Measurements from ENCODE around the gene CDC42BPG. TPM values are rescaled to one million over a fixed set of nuclear protein-coding genes. Genes with fewer than 3 reads are reported as not detected.

CDC42BPG gene
- total RNA-seq, 1 experiment from 2014 or later = 24.9 TPM

DNA sequence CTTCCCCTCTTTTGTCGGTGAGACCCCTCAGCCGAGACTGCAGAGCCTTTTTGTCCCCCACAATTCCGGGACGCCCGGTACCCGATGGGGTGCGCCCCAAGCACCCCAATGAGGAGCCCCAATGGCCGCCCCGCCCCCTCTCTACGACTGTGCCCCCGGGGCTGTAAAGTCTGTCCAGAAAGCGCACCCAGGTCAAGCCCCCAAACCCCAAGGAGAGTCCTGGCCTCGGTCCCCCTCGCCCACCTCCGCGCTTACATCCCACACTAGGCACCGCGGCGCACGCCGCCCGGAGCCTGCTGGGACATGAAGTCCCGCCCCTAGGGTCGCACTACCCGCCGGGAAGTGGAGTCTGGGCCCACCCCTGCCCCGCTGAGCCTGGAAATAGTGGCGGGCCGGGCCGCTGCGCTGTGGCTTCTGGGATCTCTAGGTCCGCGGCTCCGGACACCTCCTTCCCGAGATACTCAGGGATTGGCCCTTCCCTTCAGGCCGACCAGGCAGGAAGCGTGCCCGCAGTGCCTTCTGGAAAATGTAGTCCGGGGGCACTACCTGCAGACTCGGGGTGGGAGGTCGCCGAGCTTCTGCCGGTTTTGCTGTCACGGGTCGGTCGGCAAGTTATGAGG, 34.1 kb downstream of the CDC42BPG start, which contains the start of gene MEN1:
MEN1 (minus strand) TSS at position 281 of the 620 bp plus-strand sequence. CDS start 442 bp downstream, outside the sequence.
- no peaks in the 10 kb centered on the region for H4K20me1 ChIP-seq (ENCODE audit: control insufficient read depth, insufficient read depth, insufficient read length)
- no peak within 1 kb of the TSS for H3K23ac ChIP-seq (ENCODE audit: insufficient read length, low read depth, low read length)
- no CpG with 5 or more reads among the region's 46 CpGs for WGBS (ENCODE audit: extremely low coverage, insufficient read length, low lambda C conversion rate)
- H3K79me1 ChIP-seq (ENCODE audit: insufficient read depth, low read depth, low read length, poor library complexity, severe bottlenecking) = no peaks in the 10 kb centered on the region
- peaks cover 6 to 7% of the 10 kb centered on the region in 2 experiments; a peak in 3 of 4 replicates for H3K4me1 Mint-ChIP-seq
- no peak within 1 kb of the TSS for H2BK5ac ChIP-seq (ENCODE audit: insufficient read length, low read length)
- peak; percentile 99 for DNase-seq
- peak within 1 kb of the TSS; percentile 50 for H3K9ac ChIP-seq (ENCODE audit: extremely low read depth, insufficient read length, low read length)
- no peak within 1 kb of the TSS for H3T11ph ChIP-seq (ENCODE audit: low read length)
- H2BK15ac ChIP-seq (ENCODE audit: low read depth, low read length) = no peak within 1 kb of the TSS
- no peak within 1 kb of the TSS for H2BK12ac ChIP-seq (ENCODE audit: insufficient read length, low read depth, low read length)
- H3K9me3 Mint-ChIP-seq = no peaks in the 10 kb centered on the region; a peak in 1 of 5 replicates
- no peak for TF ChIP-seq CTCF (conservative IDR thresholded peaks at IDR 0.05)
- H3K23me2 ChIP-seq (ENCODE audit: insufficient read length, low read depth, low read length, poor library complexity, severe bottlenecking) = peaks cover 15% of the 10 kb centered on the region
- no peaks in the 10 kb centered on the region; the same call in 1 of the 2 replicates for H3K27me3 Mint-ChIP-seq (ENCODE audit: low read depth)
- H3K36me3 Mint-ChIP-seq (ENCODE audit: insufficient read depth in 1 of 3, low read depth in 3 of 3) = peaks cover 6 to 32% (median 27%) of the 10 kb centered on the region in 3 experiments; a peak in 6 of 7 replicates
- no peak within 1 kb of the TSS for H4K5ac ChIP-seq (ENCODE audit: insufficient read length, low read depth, low read length)
- no peak within 1 kb of the TSS; the same call in 1 of the 2 replicates for H3K14ac ChIP-seq (ENCODE audit: insufficient read depth, low read length)
- no peak within 1 kb of the TSS for H4K8ac ChIP-seq (replicated peaks; ENCODE audit: insufficient read length, low read depth, low read length)
- no peak within 1 kb of the TSS for H3K4ac ChIP-seq (ENCODE audit: low read depth, low read length)
- H3K27ac Mint-ChIP-seq = peak within 1 kb of the TSS; percentile 62 to 96 (median 67); a peak in 5 of 7 replicates
- H2AK5ac ChIP-seq (ENCODE audit: insufficient read length, low read length) = no peak within 1 kb of the TSS
- H3K4me1 ChIP-seq (ENCODE audit: insufficient read depth, low read length) = no peaks in the 10 kb centered on the region
- no peak within 1 kb of the TSS for H2BK120ac ChIP-seq (ENCODE audit: low read depth, low read length, poor library complexity, severe bottlenecking)
- no peak within 1 kb of the TSS for H3K27ac ChIP-seq (ENCODE audit: insufficient read length, low read depth, low read length)
- H2AFZ ChIP-seq (ENCODE audit: low read length) = peak within 1 kb of the TSS; percentile 63
- no peaks in the 10 kb centered on the region for H3K9me3 ChIP-seq (ENCODE audit: control insufficient read depth, low read depth, low read length)
- no peaks in the 10 kb centered on the region for H3K27me3 ChIP-seq (ENCODE audit: insufficient read depth, low read length)
- peak within 1 kb of the TSS; percentile 76 for H3K4me2 ChIP-seq (ENCODE audit: insufficient read depth, insufficient read length, low read length)
- H3K79me2 ChIP-seq (ENCODE audit: insufficient read depth, low read length) = no peaks in the 10 kb centered on the region
- no peak within 1 kb of the TSS for H4K91ac ChIP-seq (ENCODE audit: insufficient read length, low read depth, low read length)
- no peak within 1 kb of the TSS for H3K56ac ChIP-seq (ENCODE audit: insufficient read length, low read depth, low read length)
- H2BK20ac ChIP-seq (ENCODE audit: low read depth, low read length, poor library complexity, severe bottlenecking) = no peak within 1 kb of the TSS
- H3K18ac ChIP-seq (ENCODE audit: insufficient read length, low read depth, low read length) = peak within 1 kb of the TSS; percentile 58
- H3K4me3 Mint-ChIP-seq = peak within 1 kb of the TSS; percentile 92 to 96
